ENCODE data around the gene IRX4.

GRCh38 chr5:1893754-1894153 lies 11.0 kb upstream of the IRX4 start:
- TF ChIP-seq CTCF (IDR thresholded peaks at IDR 0.05; ENCODE audit: insufficient read depth, low read depth, low read length) (no peak), EZH2 (IDR thresholded peaks at IDR 0.05; ENCODE audit: insufficient read depth, low read length) (no peak)
